Measurements from ENCODE around the gene TPX2.

DNA sequence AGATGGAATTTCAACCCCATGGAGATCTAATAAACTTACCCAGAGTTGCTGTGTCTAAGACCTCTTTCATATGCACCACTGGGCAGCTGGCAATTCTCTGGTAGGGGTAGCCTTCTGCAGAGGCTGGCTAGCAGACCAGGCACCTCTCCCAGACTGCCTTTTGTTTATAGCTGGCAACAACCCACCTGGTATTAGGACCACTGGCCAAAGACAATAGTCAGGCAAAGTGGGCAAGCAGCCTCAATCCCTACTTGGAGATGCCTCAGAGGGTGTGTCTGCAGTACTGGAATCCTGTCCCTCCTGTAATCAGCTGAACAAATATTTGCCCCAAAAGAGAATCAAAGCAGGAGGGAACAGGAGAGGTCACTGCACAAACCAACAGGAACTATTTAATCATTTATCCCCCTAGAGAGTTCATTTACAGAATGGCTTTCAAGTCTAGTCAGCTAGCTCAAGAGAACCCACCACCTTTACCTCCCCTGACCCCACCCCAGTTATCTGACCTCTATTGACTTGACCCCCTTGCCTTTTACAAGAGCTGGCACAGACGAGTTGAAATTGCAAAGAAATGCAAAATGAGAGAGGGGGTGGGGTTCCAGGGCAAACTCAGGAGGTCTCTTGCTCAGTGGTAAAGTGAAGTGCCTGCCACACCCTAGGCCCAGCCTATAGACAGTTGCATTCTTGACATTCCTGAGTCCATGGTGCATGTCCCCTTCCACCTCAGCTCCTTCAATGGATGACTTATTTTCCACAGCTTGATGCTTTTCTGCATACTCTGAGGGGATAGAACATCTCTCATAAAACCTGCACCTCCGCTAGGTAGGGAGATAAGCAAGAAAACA lies 19.2 kb upstream of the TPX2 start:
- no peak for TF ChIP-seq EZH2 (IDR thresholded peaks at IDR 0.05; ENCODE audit: borderline replicate concordance, low read length)
- TF ChIP-seq CTCF (IDR thresholded peaks at IDR 0.05; ENCODE audit: low read length): no peak
